Keratinocyte (primary cell): Measurements from ENCODE around the gene PPOX.

Experiments
- CTCF ChIP-seq, 3 experiments: IDR thresholded peaks in 1 of 3; conservative IDR thresholded peaks in 1 of 3; optimal IDR thresholded peaks in 1 of 3; 2 replicates in 2 of 3; 3 replicates in 1 of 3; pipeline versions ENCODE3 to v1.5.1; 2011; ENCODE audit warnings: low read length in 3 of 3, mild to moderate bottlenecking in 3 of 3, moderate library complexity in 2 of 3, control low read depth in 1 of 3, inconsistent platforms in 1 of 3; ENCODE audit not compliant: insufficient read depth in 2 of 3; ENCODE audit errors: extremely low read depth in 1 of 3
- EZH2 ChIP-seq: IDR thresholded peaks from one replicate; pipeline ENCODE4 v1.6.1; 2012; ENCODE audit warnings: inconsistent platforms, mild to moderate bottlenecking, low read length, moderate library complexity

- TF ChIP-seq CTCF (optimal IDR thresholded peaks at IDR 0.05 in 1 of 3, IDR thresholded peaks at IDR 0.05 in 1 of 3, conservative IDR thresholded peaks at IDR 0.05 in 1 of 3; ENCODE audit: extremely low read depth in 1 of 3, insufficient read depth in 2 of 3, low read length in 3 of 3) (no peak), EZH2 (no peak)
Observed at GRCh38 chr1:161214369-161214768, 48.1 kb downstream of the PPOX start.
